GM19240 (cell line): ENCODE results near the gene KLRC4.
"Not testable (repeated sequence)": the region's sequence is repeated elsewhere in the genome, so short reads cannot be mapped to it uniquely, and the experiment has no call there.

ENCODE experiments used
- DNase-seq: peaks from one replicate; pipeline ENCODE4 v3.0.0; 2011; ENCODE audit warnings: low spot score; ENCODE audit not compliant: insufficient read length

Gene KLRC4

GRCh38 chr12:10409392-10409791 is at the start of gene KLRC4:
Gene KLRC4 (minus strand): TSS chr12:10409757. CDS start chr12:10409575, 182 bp downstream.
- DNase-seq = no peak

GRCh38 chr12:10457760-10458159 is 48.2 kb upstream of the KLRC4 start:
- DNase-seq = no peak

GRCh38 chr12:10456856-10457255 is 47.3 kb upstream of the KLRC4 start:
- no peak for DNase-seq

GRCh38 chr12:10455766-10456165 is 46.2 kb upstream of the KLRC4 start:
- no peak for DNase-seq

GRCh38 chr12:10454531-10454930 is 45.0 kb upstream of the KLRC4 start:
- no peak for DNase-seq

GRCh38 chr12:10453156-10453555 is 43.6 kb upstream of the KLRC4 start, which contains the start of gene KLRC1:
Gene KLRC1 (minus strand): TSS chr12:10453377. CDS start chr12:10451156, 2,221 bp downstream.
- DNase-seq = no peak

- DNase-seq = no peak
Observed at GRCh38 chr12:10448236-10448635, 38.7 kb upstream of the KLRC4 start.

GRCh38 chr12:10446052-10446451 is 36.5 kb upstream of the KLRC4 start:
- not testable (repeated sequence) for DNase-seq

- not testable (repeated sequence) for DNase-seq
Observed at GRCh38 chr12:10441144-10441543, 31.6 kb upstream of the KLRC4 start.

GRCh38 chr12:10439608-10440274 is 30.2 kb upstream of the KLRC4 start:
- DNase-seq = not testable (repeated sequence)

- not testable (repeated sequence) for DNase-seq
Observed at GRCh38 chr12:10437601-10438000, 28.0 kb upstream of the KLRC4 start.

- not testable (repeated sequence) for DNase-seq
Observed at GRCh38 chr12:10435816-10436215, 26.3 kb upstream of the KLRC4 start, which contains the start of gene KLRC2. Gene KLRC2 (minus strand): TSS chr12:10436010. CDS start chr12:10435986, 24 bp downstream.

- not testable (repeated sequence) for DNase-seq
Observed at GRCh38 chr12:10430623-10431022, 21.1 kb upstream of the KLRC4 start.

- DNase-seq = not testable (repeated sequence)
Observed at GRCh38 chr12:10425938-10426337, 16.4 kb upstream of the KLRC4 start.

GRCh38 chr12:10424260-10424899 is 14.8 kb upstream of the KLRC4 start:
- DNase-seq = not testable (repeated sequence)

- DNase-seq = not testable (repeated sequence)
Observed at GRCh38 chr12:10422159-10422558, 12.6 kb upstream of the KLRC4 start.

- DNase-seq = not testable (repeated sequence)
Observed at GRCh38 chr12:10420334-10420733, 10.8 kb upstream of the KLRC4 start, which contains the start of gene KLRC3. Gene KLRC3 (minus strand): TSS chr12:10420595. CDS start chr12:10420550, 45 bp downstream.

- no peak for DNase-seq
Observed at GRCh38 chr12:10408842-10409241, 715 bp downstream of the KLRC4 start.

- no peak for DNase-seq
Observed at GRCh38 chr12:10406725-10407124, 2.8 kb downstream of the KLRC4 start.

GRCh38 chr12:10405294-10405693 is 4.3 kb downstream of the KLRC4 start:
- no peak for DNase-seq

- no peak for DNase-seq
Observed at GRCh38 chr12:10404798-10405197, 4.8 kb downstream of the KLRC4 start.

GRCh38 chr12:10400829-10401228 is 8.7 kb downstream of the KLRC4 start:
- DNase-seq = no peak

GRCh38 chr12:10398168-10398567 is 11.4 kb downstream of the KLRC4 start:
- DNase-seq = no peak
